ENCODE results near the gene TEAD3.
"Not testable (repeated sequence)": the region's sequence is repeated elsewhere in the genome, so short reads cannot be mapped to it uniquely, and the experiment has no call there.

DNA sequence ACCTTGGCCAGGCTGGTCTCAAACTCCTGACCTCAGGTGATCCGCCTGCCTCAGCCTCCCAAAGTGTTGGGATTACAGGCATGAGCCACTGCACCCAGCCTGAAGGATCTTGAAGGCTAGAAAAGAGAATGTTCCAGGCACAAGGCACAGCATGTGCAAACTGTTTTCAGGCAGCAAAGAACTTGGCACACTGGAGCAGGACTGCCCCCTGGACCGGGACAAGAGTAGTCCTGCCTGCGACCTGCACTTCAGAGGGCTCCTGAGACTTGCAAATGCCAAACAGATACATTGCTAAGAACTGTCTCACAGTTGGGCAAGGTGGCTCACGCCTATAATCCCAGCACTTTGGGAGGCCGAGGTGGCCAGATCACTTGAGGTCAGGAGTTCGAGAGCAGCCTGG, 19.1 kb upstream of the TEAD3 start:
- not testable (repeated sequence) for TF ChIP-seq SIN3A (IDR thresholded peaks at IDR 0.05; ENCODE audit: low read depth, low read length); E4F1 (IDR thresholded peaks at IDR 0.05; ENCODE audit: borderline replicate concordance, partially characterized antibody); EZH2 (IDR thresholded peaks at IDR 0.05; ENCODE audit: borderline replicate concordance, control insufficient read depth, low read depth, low read length); SMC3 (IDR thresholded peaks at IDR 0.05; ENCODE audit: borderline replicate concordance, low read length); EED (IDR thresholded peaks at IDR 0.05; ENCODE audit: low read depth); POLR2AphosphoS5 (IDR thresholded peaks at IDR 0.05; ENCODE audit: low read length); SRF (IDR thresholded peaks at IDR 0.05; ENCODE audit: low read depth in 2 of 2, low read length in 2 of 2)
- TF ChIP-seq, protein P1, sequence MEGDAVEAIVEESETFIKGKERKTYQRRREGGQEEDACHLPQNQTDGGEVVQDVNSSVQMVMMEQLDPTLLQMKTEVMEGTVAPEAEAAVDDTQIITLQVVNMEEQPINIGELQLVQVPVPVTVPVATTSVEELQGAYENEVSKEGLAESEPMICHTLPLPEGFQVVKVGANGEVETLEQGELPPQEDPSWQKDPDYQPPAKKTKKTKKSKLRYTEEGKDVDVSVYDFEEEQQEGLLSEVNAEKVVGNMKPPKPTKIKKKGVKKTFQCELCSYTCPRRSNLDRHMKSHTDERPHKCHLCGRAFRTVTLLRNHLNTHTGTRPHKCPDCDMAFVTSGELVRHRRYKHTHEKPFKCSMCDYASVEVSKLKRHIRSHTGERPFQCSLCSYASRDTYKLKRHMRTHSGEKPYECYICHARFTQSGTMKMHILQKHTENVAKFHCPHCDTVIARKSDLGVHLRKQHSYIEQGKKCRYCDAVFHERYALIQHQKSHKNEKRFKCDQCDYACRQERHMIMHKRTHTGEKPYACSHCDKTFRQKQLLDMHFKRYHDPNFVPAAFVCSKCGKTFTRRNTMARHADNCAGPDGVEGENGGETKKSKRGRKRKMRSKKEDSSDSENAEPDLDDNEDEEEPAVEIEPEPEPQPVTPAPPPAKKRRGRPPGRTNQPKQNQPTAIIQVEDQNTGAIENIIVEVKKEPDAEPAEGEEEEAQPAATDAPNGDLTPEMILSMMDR (IDR thresholded peaks at IDR 0.05 in 2 of 3, conservative IDR thresholded peaks at IDR 0.05 in 1 of 3; ENCODE audit: control insufficient read depth in 2 of 3, extremely low read depth in 1 of 3, insufficient read depth in 1 of 3, low read depth in 3 of 3, low read length in 3 of 3) = not testable (repeated sequence)

Data from GM12878 (cell line).